HEK293 (cell line): ENCODE data around the gene ESPNL.

Source experiments
- CTCF ChIA-PET: fragments of 350-600 bp; formaldehyde crosslinking; extraction: SDS; loops from one replicate; lab custom pipeline; 2021; ENCODE audit warnings: antibody characterized with exemption; lab: Yijun Ruan, JAX
- POLR2A ChIA-PET: fragments of 300-600 bp; formaldehyde crosslinking; extraction: SDS; loops from one replicate; lab custom pipeline; 2020; ENCODE audit warnings: antibody characterized with exemption, inconsistent platforms; lab: Yijun Ruan, JAX
- H3K27ac ChIP-seq: fragments of 200-500 bp; sonication (Bioruptor generic); 2 replicates; pipeline ENCODE4 v1.5.1; 2014; ENCODE audit warnings: low read depth, low read length, control low read depth, inconsistent platforms; ENCODE audit errors: extremely low read depth
- H3K36me3 ChIP-seq, 2 experiments: fragments of 200-500 bp in 1 of 2; sonication (Bioruptor generic) in 1 of 2; 1 replicate in 1 of 2; 2 replicates in 1 of 2; pipeline ENCODE4 v1.5.1; 2014 to 2017; ENCODE audit warnings: inconsistent platforms in 2 of 2, low read length in 2 of 2; ENCODE audit not compliant: control insufficient read depth in 2 of 2, insufficient read depth in 1 of 2
- H3K4me1 ChIP-seq: fragments of 200-500 bp; sonication (Bioruptor generic); 2 replicates; pipeline ENCODE4 v1.5.1; 2014; ENCODE audit warnings: mild to moderate bottlenecking, low read length, inconsistent platforms; ENCODE audit not compliant: control insufficient read depth, insufficient read depth
- H3K4me3 ChIP-seq: 2 replicates; pipeline ENCODE4 v1.5.1; 2011; ENCODE audit warnings: low read depth, mild to moderate bottlenecking, control low read depth, low read length, moderate library complexity
- H3K9me3 ChIP-seq: fragments of 200-500 bp; sonication (Bioruptor generic); 2 replicates; pipeline ENCODE4 v1.5.1; 2014; ENCODE audit warnings: low read depth, low read length, inconsistent platforms; ENCODE audit not compliant: control insufficient read depth, insufficient read depth
- BCL11B ChIP-seq: fragments of 450-650 bp; formaldehyde crosslinking; IDR thresholded peaks from 2 replicates; pipeline ENCODE4 v1.5.1; 2016; ENCODE audit warnings: low read depth, missing biosample characterization, missing genetic modification characterization
- GFI1B ChIP-seq: fragments of 450-650 bp; formaldehyde crosslinking; IDR thresholded peaks from 2 replicates; pipeline ENCODE4 v1.5.1; 2016; ENCODE audit warnings: missing biosample characterization, missing genetic modification characterization
- SP2 ChIP-seq: fragments of 450-650 bp; formaldehyde crosslinking; IDR thresholded peaks from 2 replicates; pipeline ENCODE4 v1.5.1; 2016; ENCODE audit warnings: missing biosample characterization, missing genetic modification characterization
- ZBTB8A ChIP-seq: fragments of 450-650 bp; formaldehyde crosslinking; IDR thresholded peaks from 2 replicates; pipeline ENCODE4 v1.5.1; 2016; ENCODE audit warnings: missing biosample characterization, missing genetic modification characterization
- ZFP41 ChIP-seq: fragments of 450-650 bp; formaldehyde crosslinking; IDR thresholded peaks from 2 replicates; pipeline ENCODE4 v1.5.1; 2016; ENCODE audit warnings: missing biosample characterization, missing genetic modification characterization, borderline replicate concordance
- ZFP69B ChIP-seq: fragments of 450-650 bp; formaldehyde crosslinking; IDR thresholded peaks from 2 replicates; pipeline ENCODE4 v1.5.1; 2016; ENCODE audit warnings: missing biosample characterization, missing genetic modification characterization
- ZNF202 ChIP-seq: fragments of 450-650 bp; formaldehyde crosslinking; IDR thresholded peaks from 2 replicates; pipeline ENCODE4 v1.5.1; 2016; ENCODE audit warnings: missing biosample characterization, missing genetic modification characterization, borderline replicate concordance
- ZNF274 ChIP-seq, 2 experiments: fragments of 200-500 bp in 1 of 2; fragments of 450-650 bp in 1 of 2; sonication (Bioruptor generic) in 1 of 2; formaldehyde crosslinking in 1 of 2; IDR thresholded peaks; 2 replicates each; pipeline versions ENCODE4 v1.5.1 to v1.6.1; 2014 to 2016; ENCODE audit warnings: borderline replicate concordance in 1 of 2, inconsistent platforms in 1 of 2, low read length in 1 of 2, missing biosample characterization in 1 of 2, missing genetic modification characterization in 1 of 2
- ZNF311 ChIP-seq: fragments of 450-650 bp; formaldehyde crosslinking; IDR thresholded peaks from 2 replicates; pipeline ENCODE4 v1.5.1; 2017; ENCODE audit warnings: missing biosample characterization, missing genetic modification characterization, borderline replicate concordance
- ZNF335 ChIP-seq: fragments of 450-650 bp; formaldehyde crosslinking; conservative IDR thresholded peaks from 2 replicates; pipeline ENCODE4 v1.5.1; 2016; ENCODE audit warnings: missing biosample characterization, missing genetic modification characterization
- ZNF341 ChIP-seq: fragments of 450-650 bp; formaldehyde crosslinking; IDR thresholded peaks from 2 replicates; pipeline ENCODE4; 2016; ENCODE audit warnings: low read depth, missing biosample characterization, missing genetic modification characterization
- ZNF654 ChIP-seq: fragments of 450-650 bp; formaldehyde crosslinking; IDR thresholded peaks from 2 replicates; pipeline ENCODE4 v1.5.1; 2016; ENCODE audit warnings: low read depth, missing biosample characterization, missing genetic modification characterization
- ZNF768 ChIP-seq: fragments of 450-650 bp; formaldehyde crosslinking; IDR thresholded peaks from 2 replicates; pipeline ENCODE4 v1.5.1; 2018; ENCODE audit warnings: missing biosample characterization, mild to moderate bottlenecking, missing genetic modification characterization
- ZSCAN30 ChIP-seq: fragments of 450-650 bp; IDR thresholded peaks from 2 replicates; pipeline ENCODE4 v1.5.1; 2018; ENCODE audit warnings: missing biosample characterization, mild to moderate bottlenecking, missing genetic modification characterization, moderate library complexity
- TF ChIP-seq, protein P1 (sequence below): fragments of 450-650 bp; formaldehyde crosslinking; IDR thresholded peaks from 2 replicates; pipeline ENCODE4 v1.5.1; 2016; ENCODE audit warnings: missing biosample characterization, missing genetic modification characterization
- TF ChIP-seq, protein P2 (sequence below): fragments of 450-650 bp; formaldehyde crosslinking; IDR thresholded peaks from 2 replicates; pipeline ENCODE4 v1.5.1; 2016; ENCODE audit warnings: missing biosample characterization, missing genetic modification characterization
- TF ChIP-seq, protein P3 (sequence below): fragments of 450-650 bp; formaldehyde crosslinking; IDR thresholded peaks from 2 replicates; pipeline ENCODE4 v1.5.1; 2016; ENCODE audit warnings: missing biosample characterization, missing genetic modification characterization
- TF ChIP-seq, protein P4 (sequence below): fragments of 450-650 bp; IDR thresholded peaks from 2 replicates; pipeline ENCODE4 v1.5.1; 2018; ENCODE audit warnings: missing biosample characterization, missing genetic modification characterization
- TF ChIP-seq, protein P5 (sequence below): fragments of 450-650 bp; formaldehyde crosslinking; IDR thresholded peaks from 2 replicates; pipeline ENCODE4 v1.5.1; 2016; ENCODE audit warnings: missing biosample characterization, missing genetic modification characterization

ESPNL gene

DNA sequence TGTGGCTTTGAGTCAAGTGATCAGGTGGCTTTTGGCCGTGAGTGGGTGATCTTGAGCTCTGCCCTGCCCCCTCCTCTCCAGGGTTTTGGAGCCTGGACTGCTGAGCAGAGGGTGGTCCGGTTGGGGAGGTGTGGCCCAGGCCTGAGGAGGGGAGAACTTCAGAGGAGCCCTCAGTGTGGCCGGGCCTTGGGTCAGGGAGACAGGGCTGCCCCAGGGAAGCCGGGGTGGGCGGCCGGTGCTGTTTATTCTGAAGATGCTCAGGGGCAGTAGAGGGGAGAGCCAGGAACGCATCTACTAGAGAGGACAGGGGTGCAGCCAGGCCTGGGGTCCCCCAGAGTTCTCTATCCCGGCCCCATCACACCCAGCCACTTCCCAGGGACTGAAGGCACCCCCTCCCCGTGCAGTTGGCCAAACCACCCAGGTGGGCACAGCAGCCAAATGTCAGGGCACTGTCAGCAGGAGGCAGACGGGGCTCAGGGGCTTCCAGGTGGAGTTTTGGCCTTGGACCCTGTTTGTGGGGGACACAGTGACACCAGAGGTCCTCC, 59.6 kb downstream of the ESPNL start:
- H3K9me3 ChIP-seq: no peaks in the 10 kb centered on the region
- CTCF ChIA-PET: interaction anchor here (0.9 to 2.7 kb wide), 5 partner anchors 10 to 301 kb away, joined by 3 to 24 read pairs (median 3); no protein-coding TSS in a partner anchor
- TF ChIP-seq ZNF335: 0 out of 2 replicates have a peak, but pooled peaks have one; percentile 7
- TF ChIP-seq, protein P1, sequence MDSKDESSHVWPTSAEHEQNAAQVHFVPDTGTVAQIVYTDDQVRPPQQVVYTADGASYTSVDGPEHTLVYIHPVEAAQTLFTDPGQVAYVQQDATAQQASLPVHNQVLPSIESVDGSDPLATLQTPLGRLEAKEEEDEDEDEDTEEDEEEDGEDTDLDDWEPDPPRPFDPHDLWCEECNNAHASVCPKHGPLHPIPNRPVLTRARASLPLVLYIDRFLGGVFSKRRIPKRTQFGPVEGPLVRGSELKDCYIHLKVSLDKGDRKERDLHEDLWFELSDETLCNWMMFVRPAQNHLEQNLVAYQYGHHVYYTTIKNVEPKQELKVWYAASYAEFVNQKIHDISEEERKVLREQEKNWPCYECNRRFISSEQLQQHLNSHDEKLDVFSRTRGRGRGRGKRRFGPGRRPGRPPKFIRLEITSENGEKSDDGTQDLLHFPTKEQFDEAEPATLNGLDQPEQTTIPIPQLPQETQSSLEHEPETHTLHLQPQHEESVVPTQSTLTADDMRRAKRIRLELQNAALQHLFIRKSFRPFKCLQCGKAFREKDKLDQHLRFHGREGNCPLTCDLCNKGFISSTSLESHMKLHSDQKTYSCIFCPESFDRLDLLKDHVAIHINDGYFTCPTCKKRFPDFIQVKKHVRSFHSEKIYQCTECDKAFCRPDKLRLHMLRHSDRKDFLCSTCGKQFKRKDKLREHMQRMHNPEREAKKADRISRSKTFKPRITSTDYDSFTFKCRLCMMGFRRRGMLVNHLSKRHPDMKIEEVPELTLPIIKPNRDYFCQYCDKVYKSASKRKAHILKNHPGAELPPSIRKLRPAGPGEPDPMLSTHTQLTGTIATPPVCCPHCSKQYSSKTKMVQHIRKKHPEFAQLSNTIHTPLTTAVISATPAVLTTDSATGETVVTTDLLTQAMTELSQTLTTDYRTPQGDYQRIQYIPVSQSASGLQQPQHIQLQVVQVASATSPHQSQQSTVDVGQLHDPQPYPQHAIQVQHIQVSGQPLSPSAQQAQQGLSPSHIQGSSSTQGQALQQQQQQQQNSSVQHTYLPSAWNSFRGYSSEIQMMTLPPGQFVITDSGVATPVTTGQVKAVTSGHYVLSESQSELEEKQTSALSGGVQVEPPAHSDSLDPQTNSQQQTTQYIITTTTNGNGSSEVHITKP (tag by site-specific recombination): peak; percentile 54
- no peak for TF ChIP-seq ZBTB8A
- no peak for TF ChIP-seq ZFP41 (tag by site-specific recombination)
- TF ChIP-seq, protein P2, sequence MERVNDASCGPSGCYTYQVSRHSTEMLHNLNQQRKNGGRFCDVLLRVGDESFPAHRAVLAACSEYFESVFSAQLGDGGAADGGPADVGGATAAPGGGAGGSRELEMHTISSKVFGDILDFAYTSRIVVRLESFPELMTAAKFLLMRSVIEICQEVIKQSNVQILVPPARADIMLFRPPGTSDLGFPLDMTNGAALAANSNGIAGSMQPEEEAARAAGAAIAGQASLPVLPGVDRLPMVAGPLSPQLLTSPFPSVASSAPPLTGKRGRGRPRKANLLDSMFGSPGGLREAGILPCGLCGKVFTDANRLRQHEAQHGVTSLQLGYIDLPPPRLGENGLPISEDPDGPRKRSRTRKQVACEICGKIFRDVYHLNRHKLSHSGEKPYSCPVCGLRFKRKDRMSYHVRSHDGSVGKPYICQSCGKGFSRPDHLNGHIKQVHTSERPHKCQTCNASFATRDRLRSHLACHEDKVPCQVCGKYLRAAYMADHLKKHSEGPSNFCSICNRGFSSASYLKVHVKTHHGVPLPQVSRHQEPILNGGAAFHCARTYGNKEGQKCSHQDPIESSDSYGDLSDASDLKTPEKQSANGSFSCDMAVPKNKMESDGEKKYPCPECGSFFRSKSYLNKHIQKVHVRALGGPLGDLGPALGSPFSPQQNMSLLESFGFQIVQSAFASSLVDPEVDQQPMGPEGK (tag by site-specific recombination): peak; percentile 32; the same call in 1 of the 2 replicates
- peak; percentile 20; the same call in 1 of the 2 replicates for TF ChIP-seq ZNF341
- peak; percentile 21 for TF ChIP-seq SP2 (tag by site-specific recombination)
- TF ChIP-seq, all 188 proteins: peak for 5
- Histone ChIP-seq H3K4me1 (no peaks in the 10 kb centered on the region; the same call in 1 of the 2 replicates), H3K27ac (no peak overlapping the region), H3K4me3 (peak overlapping the region; percentile 40), H3K36me3 (no peaks in the 10 kb centered on the region)
- POLR2A ChIA-PET: interaction anchor here (1.0 to 1.3 kb wide), 2 partner anchors 43 to 104 kb away, joined by 4 read pairs; no protein-coding TSS in a partner anchor

DNA sequence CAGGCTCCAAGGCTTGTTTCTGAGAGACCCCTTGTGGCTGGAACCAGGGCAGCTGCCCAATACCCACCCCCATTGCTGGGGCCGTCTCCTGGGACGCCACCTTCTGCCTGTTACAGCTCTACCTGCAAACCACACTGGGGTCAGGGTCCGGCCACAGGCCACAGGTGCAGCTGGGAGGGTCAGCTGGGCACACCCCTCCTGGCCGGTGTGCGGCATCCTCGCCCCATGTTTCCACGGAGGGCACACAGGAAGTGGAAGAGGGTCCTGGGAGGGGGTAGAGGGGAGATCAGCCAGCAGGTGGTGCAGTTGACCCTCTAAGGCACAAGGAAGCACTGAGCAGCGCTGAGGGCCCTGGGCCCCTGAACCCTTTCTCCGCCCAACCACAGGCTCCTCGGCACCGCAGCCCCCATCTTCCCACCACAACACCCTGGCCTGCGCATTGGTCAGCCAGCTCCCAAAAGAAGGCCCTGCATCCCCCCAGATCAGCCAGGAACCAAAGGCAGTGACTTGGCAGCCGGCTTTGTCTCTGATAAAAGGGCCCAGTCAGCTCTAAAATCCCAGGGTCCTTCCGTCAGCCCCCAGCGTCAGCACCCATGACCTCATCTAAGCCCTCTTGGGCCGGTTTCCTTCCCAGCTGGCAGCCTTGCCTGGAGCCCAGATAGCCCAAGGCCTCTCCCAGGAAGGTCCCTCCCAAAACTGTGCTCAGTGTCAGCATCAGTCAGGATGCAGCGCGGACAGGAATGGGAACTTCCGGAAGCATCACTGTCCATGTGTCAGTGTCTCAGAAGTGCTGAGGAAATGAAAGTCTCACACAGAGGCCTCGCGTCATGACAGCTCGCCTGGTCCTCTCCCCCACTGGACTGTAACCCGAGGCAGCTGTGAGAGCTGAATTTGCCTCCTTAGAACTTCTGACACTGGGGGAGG, 60.3 kb downstream of the ESPNL start:
- Histone ChIP-seq H3K4me1 (no peaks in the 10 kb centered on the region; the same call in 1 of the 2 replicates), H3K36me3 (peaks cover 0 to 4% of the 10 kb centered on the region in 2 experiments; a peak in 1 of 3 replicates), H3K27ac (no peak overlapping the region), H3K9me3 (no peaks in the 10 kb centered on the region), H3K4me3 (no peak overlapping the region)
- ChIA-PET POLR2A (interaction anchor here (1.0 to 1.3 kb wide), 2 partner anchors 42 to 103 kb away, joined by 4 read pairs; no protein-coding TSS in a partner anchor), CTCF (interaction anchor here (0.5 to 2.7 kb wide), 10 partner anchors 9 to 303 kb away, joined by 3 to 24 read pairs (median 3); no protein-coding TSS in a partner anchor)
- TF ChIP-seq ZNF654 (tag by site-specific recombination) (peak; percentile 39), ZSCAN30 (tag by site-specific recombination) (no peak), ZNF768 (tag by site-specific recombination) (no peak), GFI1B (no peak), ZNF274 (IDR thresholded peaks at IDR 0.05; ENCODE audit: low read length) (no peak), ZNF274 (tag by site-specific recombination; IDR thresholded peaks at IDR 0.05; ENCODE audit: borderline replicate concordance) (no peak), ZNF311 (tag by site-specific recombination) (no peak), ZNF341 (no peak), ZNF202 (tag by site-specific recombination) (no peak), BCL11B (tag by site-specific recombination) (peak; percentile 48; the same call in 1 of the 2 replicates), ZFP69B (tag by site-specific recombination) (no peak)
- TF ChIP-seq, protein P3, sequence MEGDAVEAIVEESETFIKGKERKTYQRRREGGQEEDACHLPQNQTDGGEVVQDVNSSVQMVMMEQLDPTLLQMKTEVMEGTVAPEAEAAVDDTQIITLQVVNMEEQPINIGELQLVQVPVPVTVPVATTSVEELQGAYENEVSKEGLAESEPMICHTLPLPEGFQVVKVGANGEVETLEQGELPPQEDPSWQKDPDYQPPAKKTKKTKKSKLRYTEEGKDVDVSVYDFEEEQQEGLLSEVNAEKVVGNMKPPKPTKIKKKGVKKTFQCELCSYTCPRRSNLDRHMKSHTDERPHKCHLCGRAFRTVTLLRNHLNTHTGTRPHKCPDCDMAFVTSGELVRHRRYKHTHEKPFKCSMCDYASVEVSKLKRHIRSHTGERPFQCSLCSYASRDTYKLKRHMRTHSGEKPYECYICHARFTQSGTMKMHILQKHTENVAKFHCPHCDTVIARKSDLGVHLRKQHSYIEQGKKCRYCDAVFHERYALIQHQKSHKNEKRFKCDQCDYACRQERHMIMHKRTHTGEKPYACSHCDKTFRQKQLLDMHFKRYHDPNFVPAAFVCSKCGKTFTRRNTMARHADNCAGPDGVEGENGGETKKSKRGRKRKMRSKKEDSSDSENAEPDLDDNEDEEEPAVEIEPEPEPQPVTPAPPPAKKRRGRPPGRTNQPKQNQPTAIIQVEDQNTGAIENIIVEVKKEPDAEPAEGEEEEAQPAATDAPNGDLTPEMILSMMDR: peak; percentile 95
- TF ChIP-seq, protein P4, sequence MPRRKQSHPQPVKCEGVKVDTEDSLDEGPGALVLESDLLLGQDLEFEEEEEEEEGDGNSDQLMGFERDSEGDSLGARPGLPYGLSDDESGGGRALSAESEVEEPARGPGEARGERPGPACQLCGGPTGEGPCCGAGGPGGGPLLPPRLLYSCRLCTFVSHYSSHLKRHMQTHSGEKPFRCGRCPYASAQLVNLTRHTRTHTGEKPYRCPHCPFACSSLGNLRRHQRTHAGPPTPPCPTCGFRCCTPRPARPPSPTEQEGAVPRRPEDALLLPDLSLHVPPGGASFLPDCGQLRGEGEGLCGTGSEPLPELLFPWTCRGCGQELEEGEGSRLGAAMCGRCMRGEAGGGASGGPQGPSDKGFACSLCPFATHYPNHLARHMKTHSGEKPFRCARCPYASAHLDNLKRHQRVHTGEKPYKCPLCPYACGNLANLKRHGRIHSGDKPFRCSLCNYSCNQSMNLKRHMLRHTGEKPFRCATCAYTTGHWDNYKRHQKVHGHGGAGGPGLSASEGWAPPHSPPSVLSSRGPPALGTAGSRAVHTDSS (tag by site-specific recombination): no peak
- TF ChIP-seq, protein P5, sequence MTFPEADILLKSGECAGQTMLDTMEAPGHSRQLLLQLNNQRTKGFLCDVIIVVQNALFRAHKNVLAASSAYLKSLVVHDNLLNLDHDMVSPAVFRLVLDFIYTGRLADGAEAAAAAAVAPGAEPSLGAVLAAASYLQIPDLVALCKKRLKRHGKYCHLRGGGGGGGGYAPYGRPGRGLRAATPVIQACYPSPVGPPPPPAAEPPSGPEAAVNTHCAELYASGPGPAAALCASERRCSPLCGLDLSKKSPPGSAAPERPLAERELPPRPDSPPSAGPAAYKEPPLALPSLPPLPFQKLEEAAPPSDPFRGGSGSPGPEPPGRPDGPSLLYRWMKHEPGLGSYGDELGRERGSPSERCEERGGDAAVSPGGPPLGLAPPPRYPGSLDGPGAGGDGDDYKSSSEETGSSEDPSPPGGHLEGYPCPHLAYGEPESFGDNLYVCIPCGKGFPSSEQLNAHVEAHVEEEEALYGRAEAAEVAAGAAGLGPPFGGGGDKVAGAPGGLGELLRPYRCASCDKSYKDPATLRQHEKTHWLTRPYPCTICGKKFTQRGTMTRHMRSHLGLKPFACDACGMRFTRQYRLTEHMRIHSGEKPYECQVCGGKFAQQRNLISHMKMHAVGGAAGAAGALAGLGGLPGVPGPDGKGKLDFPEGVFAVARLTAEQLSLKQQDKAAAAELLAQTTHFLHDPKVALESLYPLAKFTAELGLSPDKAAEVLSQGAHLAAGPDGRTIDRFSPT (tag by site-specific recombination): peak; percentile 51; the same call in 1 of the 2 replicates
